HEK293T (cell line): ENCODE results near the gene CBLB.

Experiments used
- CTCF ChIA-PET: fragments of 350-600 bp; formaldehyde crosslinking; extraction: SDS; loops from one replicate; lab custom pipeline; 2021; ENCODE audit warnings: antibody characterized with exemption, inconsistent platforms; lab: Yijun Ruan, JAX
- POLR2A ChIA-PET: fragments of 350-600 bp; formaldehyde crosslinking; extraction: SDS; loops from one replicate; lab custom pipeline; 2020; ENCODE audit warnings: antibody characterized with exemption, inconsistent platforms; lab: Yijun Ruan, JAX
- DNase-seq: peaks from one replicate; pipeline ENCODE4 v3.0.0; 2012; ENCODE audit warnings: mixed read lengths; ENCODE audit errors: extremely low spot score
- ARNT ChIP-seq: fragments of 450-650 bp; IDR thresholded peaks from 2 replicates; pipeline ENCODE4 v1.6.1; 2017; ENCODE audit warnings: mild to moderate bottlenecking
- BHLHE40 ChIP-seq: fragments of 450-650 bp; IDR thresholded peaks from 2 replicates; pipeline ENCODE4 v1.6.1; 2016; ENCODE audit warnings: mild to moderate bottlenecking, moderate library complexity, borderline replicate concordance
- CTBP1 ChIP-seq: fragments of 450-650 bp; IDR thresholded peaks from 2 replicates; pipeline ENCODE4 v1.6.1; 2016; ENCODE audit warnings: borderline replicate concordance
- ELF4 ChIP-seq: fragments of 450-650 bp; IDR thresholded peaks from 2 replicates; pipeline ENCODE4 v1.6.1; 2017; ENCODE audit warnings: antibody characterized with exemption
- FOXA1 ChIP-seq: fragments of 450-650 bp; IDR thresholded peaks from 2 replicates; pipeline ENCODE4 v1.6.1; 2016; ENCODE audit warnings: mild to moderate bottlenecking
- FOXK2 ChIP-seq: fragments of 450-650 bp; IDR thresholded peaks from 2 replicates; pipeline ENCODE4 v1.6.1; 2016; ENCODE audit warnings: mild to moderate bottlenecking
- FOXM1 ChIP-seq: fragments of 450-650 bp; IDR thresholded peaks from 2 replicates; pipeline ENCODE4 v1.6.1; 2017; ENCODE audit warnings: mild to moderate bottlenecking, borderline replicate concordance
- HDGF ChIP-seq: fragments of 450-650 bp; IDR thresholded peaks from 2 replicates; pipeline ENCODE4 v1.6.1; 2017; ENCODE audit warnings: antibody characterized with exemption, borderline replicate concordance
- L3MBTL2 ChIP-seq: fragments of 450-650 bp; conservative IDR thresholded peaks from 2 replicates; pipeline ENCODE4 v1.6.1; 2016; ENCODE audit warnings: mild to moderate bottlenecking
- LEF1 ChIP-seq: fragments of 450-650 bp; IDR thresholded peaks from 2 replicates; pipeline ENCODE4 v1.6.1; 2017; ENCODE audit warnings: mild to moderate bottlenecking, borderline replicate concordance
- NFRKB ChIP-seq: fragments of 450-650 bp; IDR thresholded peaks from 2 replicates; pipeline ENCODE4 v1.6.1; 2016; ENCODE audit warnings: mild to moderate bottlenecking, moderate library complexity
- PKNOX1 ChIP-seq: fragments of 450-650 bp; IDR thresholded peaks from 2 replicates; pipeline ENCODE4 v1.6.1; 2016
- SP1 ChIP-seq: fragments of 450-650 bp; IDR thresholded peaks from 2 replicates; pipeline ENCODE4 v1.6.1; 2017
- SUZ12 ChIP-seq: fragments of 450-650 bp; IDR thresholded peaks from 2 replicates; pipeline ENCODE4 v1.6.1; 2016; ENCODE audit warnings: mild to moderate bottlenecking
- TARDBP ChIP-seq: fragments of 450-650 bp; IDR thresholded peaks from 2 replicates; pipeline ENCODE4 v1.6.1; 2016
- ZNF384 ChIP-seq: fragments of 450-650 bp; IDR thresholded peaks from 2 replicates; pipeline ENCODE4 v1.6.1; 2016

CBLB gene

GRCh38 chr3:105850593-105850992 is 18.2 kb downstream of the CBLB start:
- POLR2A ChIA-PET, result no interaction called here
- DNase-seq, result no peak
- TF ChIP-seq NFRKB (no peak), PKNOX1 (no peak), ARNT (no peak), FOXA1 (no peak), ELF4 (no peak), LEF1 (no peak), FOXM1 (no peak), FOXK2 (no peak)
- CTCF ChIA-PET, result no interaction called here

- no peak for DNase-seq
- ChIA-PET CTCF (no interaction called here), POLR2A (no interaction called here)
- TF ChIP-seq CTBP1 (no peak), LEF1 (no peak), ELF4 (no peak), NFRKB (no peak), ZNF384 (no peak), SUZ12 (no peak), ARNT (no peak), HDGF (no peak), BHLHE40 (no peak), TARDBP (no peak), PKNOX1 (no peak), FOXK2 (no peak), L3MBTL2 (no peak)
Measured at GRCh38 chr3:105848821-105849220, 20.0 kb downstream of the CBLB start.

DNA sequence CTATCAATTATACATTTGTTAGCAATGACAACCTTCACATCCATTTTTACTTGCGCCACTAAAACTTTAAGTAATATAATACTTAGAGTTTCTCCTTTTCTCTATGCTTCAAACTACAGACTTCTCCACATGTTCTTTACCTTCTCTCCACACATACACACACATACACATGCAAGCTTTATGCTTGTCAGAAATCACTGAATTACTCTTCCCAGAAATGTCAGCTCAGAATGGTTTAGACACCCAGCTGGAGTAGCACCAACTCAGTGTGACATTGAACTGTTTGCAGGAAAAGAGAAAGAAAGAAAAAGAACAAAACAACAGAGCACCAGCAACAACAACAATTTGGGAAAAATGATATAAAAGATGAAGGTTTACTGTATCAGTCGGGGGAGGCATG is 20.9 kb downstream of the CBLB start:
- POLR2A ChIA-PET, result no interaction called here
- TF ChIP-seq NFRKB, result no peak
- no peak for TF ChIP-seq ELF4
- no peak for TF ChIP-seq BHLHE40
- TF ChIP-seq ARNT, result no peak
- TF ChIP-seq FOXM1, result no peak
- no peak for TF ChIP-seq TARDBP
- TF ChIP-seq SP1, result no peak
- TF ChIP-seq SUZ12, result no peak
- TF ChIP-seq ZNF384, result no peak
- CTCF ChIA-PET, result no interaction called here
- no peak for DNase-seq

GRCh38 chr3:105847452-105847851 is 21.4 kb downstream of the CBLB start:
- ChIA-PET POLR2A (no interaction called here), CTCF (no interaction called here)
- TF ChIP-seq L3MBTL2 (no peak), CTBP1 (no peak), NFRKB (no peak), FOXM1 (no peak), ELF4 (no peak), TARDBP (no peak), PKNOX1 (no peak), ARNT (no peak), SUZ12 (no peak), ZNF384 (no peak), SP1 (no peak), LEF1 (no peak), FOXA1 (no peak), BHLHE40 (no peak), HDGF (no peak), FOXK2 (no peak)
- no peak for DNase-seq

DNA sequence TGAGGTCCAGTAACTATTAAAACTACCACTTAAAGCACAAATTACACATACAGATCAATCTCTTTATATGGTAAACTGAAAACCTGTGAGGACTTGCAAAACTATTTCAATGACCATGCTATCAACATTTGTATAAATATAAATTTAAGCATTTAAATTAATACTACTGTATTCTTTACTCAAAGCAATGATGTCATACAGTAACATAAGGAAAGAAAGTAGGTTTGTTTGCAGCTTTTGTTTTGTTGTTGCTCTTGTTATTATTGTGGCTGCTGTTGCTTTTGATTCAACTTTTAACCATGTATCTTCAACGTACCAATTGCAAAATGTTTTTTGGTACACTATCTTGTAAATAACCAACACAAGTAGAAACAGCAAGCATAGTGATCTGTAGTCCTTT is 22.0 kb downstream of the CBLB start:
- DNase-seq, result no peak
- CTCF ChIA-PET, result no interaction called here

More for the DNA sequence above, 22.0 kb downstream of the CBLB start:
- POLR2A ChIA-PET, result no interaction called here
- TF ChIP-seq ZNF384 (no peak), BHLHE40 (no peak), FOXK2 (no peak), NFRKB (no peak), ELF4 (no peak), ARNT (no peak), L3MBTL2 (no peak), LEF1 (no peak), CTBP1 (no peak), SP1 (no peak), PKNOX1 (no peak), HDGF (no peak), FOXM1 (no peak)
